SIG-M5 treated with dmso at 0.1 percent for 504 hours (cell line): Measurements from ENCODE around the gene DDX24.

Experiments used
- DNase-seq: peaks from one replicate; lab custom pipeline; 2025; ENCODE audit not compliant: unreplicated experiment; lab: John Stamatoyannopoulos, UW

DDX24 gene

DNA sequence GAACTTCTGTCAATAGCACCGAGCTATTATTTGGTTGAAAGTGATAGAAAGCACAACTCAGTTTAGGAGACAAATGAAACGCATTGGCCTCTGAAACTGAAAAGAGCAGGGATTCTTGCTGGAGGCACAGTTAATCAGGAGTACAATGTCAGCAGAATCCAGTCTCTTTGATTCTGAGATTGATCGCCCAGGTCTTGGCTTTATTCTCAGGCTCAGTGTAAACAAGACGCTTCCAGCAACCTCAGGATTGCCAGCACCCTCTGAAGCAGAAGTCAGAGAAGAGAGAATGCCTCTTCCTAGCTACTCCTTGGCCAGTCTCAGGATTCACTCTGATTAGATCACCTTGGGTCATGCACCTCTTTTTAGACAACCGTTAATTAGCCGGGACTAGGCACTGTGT is 66.6 kb downstream of the DDX24 start:
- no peak for DNase-seq

DNA sequence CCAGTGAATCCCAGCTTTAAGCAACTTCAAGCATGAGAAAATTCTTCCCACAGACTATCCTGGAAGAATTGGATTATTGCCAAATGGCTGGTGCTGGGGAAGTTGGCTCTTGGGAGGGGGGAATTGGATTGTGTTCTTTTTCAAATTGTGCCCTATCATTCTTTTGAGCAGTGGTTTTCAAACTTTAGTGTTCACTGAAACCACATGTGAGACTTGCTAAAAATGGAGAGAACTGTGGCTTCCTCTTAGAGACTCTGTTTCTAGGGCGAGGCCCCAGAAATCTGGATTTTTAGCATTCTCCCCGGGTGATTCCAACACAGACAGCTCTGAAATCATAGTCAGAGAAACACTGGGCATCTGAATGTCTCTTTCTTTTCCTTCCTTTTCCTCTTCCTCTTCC is 69.2 kb downstream of the DDX24 start:
- no peak for DNase-seq

- no peak for DNase-seq
Observed at GRCh38 chr14:94010625-94011024, 70.4 kb downstream of the DDX24 start.

- DNase-seq: no peak
Observed at GRCh38 chr14:94009767-94010166, 71.2 kb downstream of the DDX24 start.

DNA sequence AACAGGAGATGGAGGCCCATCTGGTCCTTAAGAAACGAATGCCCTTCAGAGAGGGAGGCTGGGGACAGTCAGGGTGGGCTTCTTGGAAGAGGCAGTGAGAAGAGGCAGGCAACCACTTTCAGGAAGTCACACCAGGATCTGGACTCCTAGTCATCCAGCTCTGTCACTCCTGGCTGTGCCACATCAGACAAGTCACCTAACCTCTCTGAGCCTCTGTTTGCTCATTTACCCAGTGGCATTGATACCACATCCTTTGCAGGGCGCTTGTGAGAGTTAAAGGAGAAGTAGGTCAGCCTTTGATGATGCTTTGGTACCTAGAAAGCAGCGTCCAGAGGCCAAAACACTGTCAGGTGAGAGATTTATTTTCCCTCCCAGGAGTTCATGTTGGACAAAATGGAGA is 72.8 kb downstream of the DDX24 start:
- DNase-seq: no peak

DNA sequence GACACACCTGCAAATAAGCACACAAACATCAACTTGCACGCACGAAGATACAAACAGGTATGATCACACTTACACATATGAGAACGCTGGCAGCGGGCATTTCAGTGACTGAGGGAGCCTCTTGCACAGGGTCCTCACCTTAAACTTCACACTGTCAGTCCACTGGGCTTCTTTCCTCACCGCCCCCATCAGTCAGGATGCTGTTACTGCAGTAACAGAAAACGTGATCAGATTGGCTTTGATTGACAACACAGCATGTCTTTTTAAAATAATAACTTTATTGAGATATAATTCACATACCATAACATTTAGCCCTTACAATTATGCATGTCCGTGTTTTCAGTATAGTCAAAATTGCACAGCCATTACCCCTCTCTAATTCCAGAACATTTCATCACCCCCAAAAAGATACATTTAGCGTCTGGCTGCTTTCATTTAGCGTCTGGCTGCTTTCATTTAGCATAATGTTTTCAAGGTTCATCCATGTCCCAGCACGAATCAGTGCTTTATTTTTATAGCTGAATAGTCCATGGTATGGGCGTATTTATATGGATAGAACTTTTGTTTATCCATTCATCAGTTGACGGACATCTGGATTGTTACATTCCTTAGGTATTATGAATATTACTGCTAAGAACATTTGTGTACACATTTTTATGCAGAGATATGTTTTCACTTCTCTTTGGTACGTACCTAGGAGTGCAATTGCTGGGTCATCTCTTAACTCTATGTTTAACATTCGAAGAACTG is 75.5 kb downstream of the DDX24 start:
- DNase-seq: no peak

GRCh38 chr14:94004015-94004414 is 77.0 kb downstream of the DDX24 start:
- DNase-seq: no peak

DNA sequence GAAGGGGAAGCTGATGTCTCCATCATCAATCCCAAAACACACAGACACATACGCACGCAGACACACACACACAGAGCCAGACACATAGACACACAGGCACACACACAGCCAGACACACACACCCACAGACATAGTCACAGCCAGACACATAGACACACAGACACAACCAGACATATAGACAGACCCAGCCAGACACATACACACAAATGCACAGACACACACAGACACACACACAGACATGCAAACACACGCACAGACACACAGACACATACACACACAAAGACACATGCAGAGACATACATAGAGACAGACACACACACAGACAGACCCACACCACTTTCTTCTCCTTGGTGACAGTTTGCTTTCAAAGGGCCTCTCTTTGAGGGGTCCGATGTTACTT is 77.6 kb downstream of the DDX24 start:
- DNase-seq: no peak

GRCh38 chr14:94001501-94002396 is 79.3 kb downstream of the DDX24 start:
- DNase-seq: peak; percentile 62

DNA sequence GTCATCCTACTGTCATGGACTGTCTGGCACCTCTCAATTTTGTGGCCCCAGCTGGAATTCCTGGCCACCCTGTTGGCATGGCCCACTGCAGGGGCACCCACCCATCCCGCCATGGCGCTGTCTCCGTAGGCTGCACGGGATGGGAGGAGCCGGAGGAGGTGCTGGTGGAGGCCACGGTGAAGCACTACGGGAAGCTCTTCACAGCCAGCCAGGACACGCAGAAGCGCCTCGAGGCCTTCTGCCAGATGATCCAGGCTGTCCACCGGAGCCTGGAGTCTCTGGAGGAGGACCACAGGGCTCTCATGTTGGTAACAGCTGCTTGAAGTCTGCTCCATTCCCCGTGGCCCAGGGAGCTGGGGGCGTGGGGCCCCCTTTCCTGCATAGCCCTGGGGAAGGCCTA is 80.0 kb downstream of the DDX24 start:
- DNase-seq: no peak

DNA sequence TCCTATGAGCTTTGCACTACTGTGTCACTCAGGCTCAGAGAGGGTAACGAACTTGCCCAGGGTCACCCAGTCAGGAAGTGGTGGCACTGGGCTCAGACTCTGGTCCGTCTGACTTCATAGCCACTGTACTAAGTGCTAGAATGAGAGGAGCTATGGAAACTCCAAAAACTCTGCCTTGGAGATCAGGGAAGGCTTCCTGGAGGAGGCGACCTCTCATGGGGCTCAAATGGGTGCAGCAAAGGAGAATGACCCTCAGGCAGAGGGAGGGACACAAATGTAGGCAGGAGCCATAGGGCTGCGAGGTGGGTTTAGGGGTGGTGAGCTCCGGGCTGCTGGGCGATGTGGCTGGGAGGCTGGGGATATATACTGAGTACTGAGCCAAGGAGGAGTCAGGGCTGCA is 80.7 kb downstream of the DDX24 start:
- DNase-seq: no peak

DNA sequence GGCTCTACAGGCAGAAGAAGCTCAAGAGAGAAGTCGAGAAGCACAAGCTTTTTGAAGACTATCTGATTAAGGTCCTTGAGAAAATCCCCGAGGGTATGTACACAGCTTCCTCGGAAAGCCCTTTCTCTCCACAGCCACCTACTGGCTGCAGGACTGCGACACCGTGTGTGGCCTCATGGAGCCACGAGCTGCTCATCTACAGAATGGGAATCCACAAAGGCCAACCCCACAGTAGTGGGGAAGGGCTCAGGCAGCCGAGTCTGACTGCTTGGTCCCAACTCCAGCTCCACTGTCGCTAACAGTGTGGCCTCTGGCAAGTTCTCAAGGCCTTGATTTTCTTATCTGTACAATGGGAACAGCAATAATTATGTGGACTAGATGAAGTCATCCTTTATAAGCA is 81.4 kb downstream of the DDX24 start:
- DNase-seq: no peak

DNA sequence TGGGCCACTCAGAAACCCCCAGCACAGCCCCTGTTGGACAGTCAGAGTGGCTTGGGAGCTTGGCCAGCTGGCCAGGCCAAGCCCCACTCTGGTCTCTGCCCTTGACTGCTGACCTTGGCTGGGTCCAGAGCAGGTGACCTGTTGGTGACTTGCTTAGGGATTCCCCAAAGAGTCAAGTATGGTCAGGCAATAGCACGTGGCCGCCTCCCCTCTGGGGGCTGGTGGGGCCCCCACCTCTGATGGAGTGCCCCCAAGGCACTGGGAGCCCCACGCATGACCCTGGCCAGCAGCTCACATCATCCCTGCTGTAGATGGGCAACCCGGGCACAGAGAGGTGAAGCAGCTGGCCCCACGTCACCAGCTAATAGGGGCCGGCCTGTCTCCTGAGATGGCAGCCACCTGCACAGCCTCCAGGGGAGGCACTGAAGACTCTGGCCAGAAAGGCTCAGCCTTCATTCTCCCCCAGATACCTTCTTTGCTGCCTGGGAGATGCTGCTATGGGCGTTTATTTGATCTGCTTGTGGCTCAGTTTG is 82.1 kb downstream of the DDX24 start:
- DNase-seq: no peak
